Measurements from ENCODE around the gene SKP1.
"Not testable (repeated sequence)": the region's sequence is repeated elsewhere in the genome, so short reads cannot be mapped to it uniquely, and the experiment has no call there.

The SKP1 gene
- 62.1 to 92.3 reads per million in 2 donors for total RNA-seq

DNA sequence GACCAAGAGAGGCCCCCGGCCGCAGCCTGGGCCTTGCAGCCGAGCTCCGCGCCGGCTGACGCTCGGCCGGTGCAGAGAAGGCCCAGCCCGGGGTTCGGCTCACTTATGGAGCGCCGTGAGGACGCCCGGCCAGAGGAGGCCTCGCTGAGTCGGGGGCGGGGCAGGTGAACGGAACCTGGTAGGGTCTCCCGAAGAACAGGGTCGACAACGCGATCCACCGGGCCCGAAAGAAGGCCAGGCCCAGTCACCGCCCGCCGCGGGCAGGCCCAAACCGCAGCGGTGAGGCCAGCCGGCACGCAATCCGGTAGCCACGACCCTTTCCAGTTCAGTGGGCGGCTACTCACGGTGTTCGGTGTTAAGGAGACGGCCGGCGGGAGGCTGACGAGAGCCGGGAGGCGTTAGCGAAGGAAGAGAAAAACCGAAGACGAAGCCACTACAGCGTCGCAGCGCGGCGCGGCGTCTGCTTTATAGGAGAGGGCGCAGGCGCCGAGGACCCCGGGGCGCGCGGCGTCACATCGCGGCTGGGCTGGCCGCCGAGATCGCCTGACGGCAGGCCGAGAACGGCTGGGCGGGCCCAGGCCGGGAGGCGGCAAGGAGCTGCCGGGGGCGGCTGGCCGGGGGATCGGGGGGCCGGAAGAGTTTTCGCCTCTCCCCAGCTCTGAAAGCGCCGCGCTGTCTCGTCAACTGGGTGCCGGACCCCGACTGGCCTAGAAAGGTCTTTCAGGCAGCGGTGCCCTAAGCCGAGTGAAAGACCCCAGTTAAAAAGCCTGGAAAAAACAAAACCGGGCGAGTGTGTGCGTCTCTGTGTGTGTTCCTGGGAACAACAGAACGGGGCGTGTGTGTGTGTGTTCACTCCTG is at the start of gene SKP1:
SKP1 (minus strand) TSS at position 440 of the 858 bp plus-strand sequence. CDS start 2,928 bp downstream, outside the sequence.
- DNase-seq = peak; percentile 71

DNA sequence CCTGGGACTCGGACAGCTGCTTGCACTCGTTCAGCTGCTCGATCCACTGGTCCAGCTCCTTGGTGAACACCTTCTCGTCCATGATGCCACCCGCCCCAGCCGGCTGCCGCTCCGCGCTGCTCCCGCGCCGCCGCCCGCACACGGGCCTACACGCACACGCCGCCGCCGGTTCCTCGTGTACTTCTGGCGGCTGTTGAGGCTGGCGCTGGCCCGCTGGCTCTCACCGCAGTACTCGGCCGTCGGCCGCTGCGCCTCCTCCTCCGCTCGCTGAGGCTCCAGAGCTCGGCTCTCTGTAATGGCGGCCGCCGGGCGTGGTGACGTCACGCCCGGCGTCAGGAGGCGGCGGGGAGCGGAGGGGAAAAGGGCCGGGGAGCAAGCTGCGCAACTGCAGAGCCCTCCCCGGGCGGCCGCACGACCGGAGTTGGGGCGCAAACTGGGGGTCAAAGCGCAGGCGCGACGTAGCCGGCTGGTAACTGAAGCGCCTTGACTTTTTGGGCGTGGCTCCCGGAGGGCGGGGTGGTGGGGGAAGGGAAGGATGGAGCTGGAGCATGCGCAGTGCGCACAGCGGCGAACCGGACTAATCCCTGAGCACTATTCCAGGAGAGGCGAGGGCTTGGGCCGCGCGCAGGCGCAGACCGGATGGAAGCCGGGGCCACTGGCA is 49.2 kb upstream of the SKP1 start, which contains the start of gene PPP2CA:
PPP2CA (minus strand) TSS at position 294 of the 661 bp plus-strand sequence; CDS start at position 82, 212 bp downstream.
- peak; percentile 98 for DNase-seq

DNA sequence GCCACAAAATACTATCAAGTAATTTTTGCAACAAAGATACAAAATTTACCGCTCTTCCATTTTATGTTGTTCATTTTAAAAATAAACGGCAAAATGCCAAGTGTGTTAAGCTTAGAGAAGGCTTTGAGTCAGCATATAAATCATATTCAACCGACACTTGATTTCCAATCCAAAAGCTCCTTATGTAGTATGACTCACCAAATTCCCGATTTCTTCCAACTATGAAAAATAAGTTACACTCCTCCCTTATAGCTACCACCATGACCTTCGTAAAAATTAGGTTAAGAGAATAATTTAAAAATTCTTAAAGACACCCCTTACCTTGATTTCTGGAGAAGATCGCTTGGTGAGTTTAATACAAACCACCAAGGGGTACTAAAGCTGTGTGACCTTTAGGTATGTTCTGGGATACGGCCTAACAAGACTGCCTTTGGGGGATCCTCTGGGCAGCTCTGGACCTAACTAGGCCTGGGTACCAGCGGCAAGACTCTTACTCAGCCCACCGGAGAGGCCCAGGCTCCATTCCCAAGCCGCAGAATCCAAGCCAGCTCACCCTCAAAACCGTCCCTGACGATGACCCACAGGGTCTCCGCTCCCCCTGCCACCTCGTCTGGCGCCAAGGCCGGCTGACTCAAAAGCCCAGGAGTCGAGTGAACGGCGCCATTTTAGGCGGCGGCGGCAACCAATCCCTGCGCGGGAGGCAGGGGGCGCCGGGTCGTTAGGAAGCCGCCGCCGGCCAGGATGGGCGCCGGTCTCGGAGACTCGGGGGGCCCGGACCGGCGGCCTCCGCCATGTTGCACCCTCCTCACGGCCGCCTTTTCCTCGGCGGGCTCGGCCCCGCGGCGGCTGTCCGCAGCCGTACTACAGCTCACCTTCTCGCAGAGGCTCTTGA is 48.4 kb upstream of the SKP1 start:
- DNase-seq = peak; percentile 59

DNA sequence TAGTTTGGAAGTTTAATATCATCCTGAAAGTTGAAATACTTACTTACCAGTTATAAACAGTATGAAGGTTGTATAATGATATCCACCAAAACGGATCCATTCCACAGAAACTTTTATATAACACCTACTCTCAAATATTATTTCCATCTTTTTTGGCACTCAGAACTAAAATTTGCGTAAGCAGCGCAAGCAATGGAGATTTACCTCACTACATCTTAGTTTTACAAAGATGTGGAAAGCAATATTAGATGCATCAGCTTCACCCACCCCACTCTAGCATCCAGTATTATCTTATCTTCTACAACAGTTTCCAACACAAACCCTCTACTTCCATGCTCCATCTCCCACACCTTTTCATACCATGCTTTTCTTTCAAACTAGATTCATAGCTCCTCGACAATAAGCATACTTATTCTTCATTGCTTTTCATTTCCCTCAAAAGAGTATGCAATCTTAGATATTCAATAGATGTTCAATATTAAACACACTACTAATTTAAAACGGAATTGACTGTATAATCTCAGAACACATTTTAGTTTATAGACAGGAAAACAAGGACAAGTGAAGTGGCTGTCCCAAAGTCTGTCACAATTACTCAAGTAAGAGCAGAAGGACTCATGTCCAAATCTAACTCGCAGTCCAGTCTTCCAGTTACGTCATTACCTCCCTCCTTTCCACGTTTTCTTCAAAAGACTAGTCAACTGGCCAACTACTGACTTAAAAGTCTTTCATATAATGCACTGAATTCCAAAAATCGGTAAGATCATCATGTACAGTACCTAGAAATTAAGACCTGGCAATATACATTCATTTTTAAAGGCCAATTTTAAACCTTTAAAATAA is 46.9 kb upstream of the SKP1 start:
- DNase-seq = no peak

DNA sequence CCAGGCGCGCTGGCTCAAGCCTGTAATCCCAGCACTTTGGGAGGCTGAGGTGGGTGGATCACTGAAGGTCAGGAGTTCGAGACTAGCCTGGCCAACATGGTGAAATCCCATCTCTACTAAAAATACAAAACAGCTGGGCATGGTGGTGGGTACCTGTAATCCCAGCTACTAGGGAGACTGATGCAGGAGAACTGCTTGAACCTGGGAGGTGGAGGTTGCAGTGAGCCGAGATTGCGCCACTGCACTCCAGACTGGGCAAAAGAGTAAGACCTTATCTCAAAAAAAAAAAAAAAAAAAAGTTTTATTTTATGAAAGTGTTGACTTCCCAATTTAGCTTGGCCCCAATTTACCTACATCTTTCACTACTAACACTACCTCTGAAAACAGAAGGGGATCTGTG is 44.9 kb upstream of the SKP1 start:
- not testable (repeated sequence) for DNase-seq

DNA sequence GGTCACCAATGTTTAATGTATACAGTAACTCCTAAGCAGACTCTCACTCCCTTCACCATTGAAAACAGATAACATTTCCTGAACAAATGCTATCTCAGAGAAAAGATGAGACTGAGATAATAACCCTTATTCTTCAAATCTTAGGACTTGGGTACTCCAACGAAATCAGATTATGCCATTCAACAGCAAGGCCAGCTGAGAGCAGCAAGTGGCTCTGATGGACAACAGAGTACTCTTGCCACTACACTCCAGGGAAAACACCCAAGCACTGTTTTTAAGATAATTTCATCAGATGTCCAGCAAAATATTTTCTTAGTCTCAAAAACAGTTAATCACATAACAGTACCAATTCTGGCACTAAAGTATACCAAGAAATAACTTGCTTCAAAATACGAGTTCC is 39.0 kb upstream of the SKP1 start:
- DNase-seq = no peak

DNA sequence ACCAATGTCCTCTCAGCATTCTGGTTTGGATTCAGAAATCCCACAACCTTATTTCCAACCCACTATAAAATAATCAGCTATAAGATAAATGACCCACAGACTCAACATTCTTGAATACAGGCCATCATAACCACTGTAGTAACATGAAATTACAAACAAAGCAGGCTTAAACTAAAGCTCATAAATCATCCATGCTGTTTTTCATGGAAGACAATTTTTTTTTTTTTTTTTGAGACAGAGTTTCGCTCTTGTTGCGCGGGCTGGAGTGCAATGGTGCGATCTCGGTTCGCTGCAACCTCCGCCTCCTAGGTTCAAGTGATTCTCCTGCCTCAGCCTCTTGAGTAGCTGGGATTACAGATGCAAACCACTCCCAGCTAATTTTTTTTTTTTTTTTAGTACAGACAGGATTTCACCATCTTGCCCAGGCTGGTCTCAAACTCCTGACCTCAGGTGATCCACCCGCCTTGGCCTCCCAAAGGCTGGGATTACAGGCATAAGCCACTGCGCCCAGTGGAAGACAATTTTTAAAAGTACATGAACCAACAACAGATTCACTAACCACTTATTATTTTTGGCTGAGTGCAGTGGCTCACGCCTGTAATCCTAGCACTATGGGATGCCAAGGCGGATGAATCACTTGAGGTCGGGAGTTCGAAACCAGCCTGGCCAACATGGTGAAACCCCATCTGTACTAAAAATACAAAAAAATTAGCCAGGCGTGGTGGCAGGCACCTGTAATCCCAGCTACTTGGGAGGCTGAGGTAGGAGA is 34.7 kb upstream of the SKP1 start:
- not testable (repeated sequence) for DNase-seq

DNA sequence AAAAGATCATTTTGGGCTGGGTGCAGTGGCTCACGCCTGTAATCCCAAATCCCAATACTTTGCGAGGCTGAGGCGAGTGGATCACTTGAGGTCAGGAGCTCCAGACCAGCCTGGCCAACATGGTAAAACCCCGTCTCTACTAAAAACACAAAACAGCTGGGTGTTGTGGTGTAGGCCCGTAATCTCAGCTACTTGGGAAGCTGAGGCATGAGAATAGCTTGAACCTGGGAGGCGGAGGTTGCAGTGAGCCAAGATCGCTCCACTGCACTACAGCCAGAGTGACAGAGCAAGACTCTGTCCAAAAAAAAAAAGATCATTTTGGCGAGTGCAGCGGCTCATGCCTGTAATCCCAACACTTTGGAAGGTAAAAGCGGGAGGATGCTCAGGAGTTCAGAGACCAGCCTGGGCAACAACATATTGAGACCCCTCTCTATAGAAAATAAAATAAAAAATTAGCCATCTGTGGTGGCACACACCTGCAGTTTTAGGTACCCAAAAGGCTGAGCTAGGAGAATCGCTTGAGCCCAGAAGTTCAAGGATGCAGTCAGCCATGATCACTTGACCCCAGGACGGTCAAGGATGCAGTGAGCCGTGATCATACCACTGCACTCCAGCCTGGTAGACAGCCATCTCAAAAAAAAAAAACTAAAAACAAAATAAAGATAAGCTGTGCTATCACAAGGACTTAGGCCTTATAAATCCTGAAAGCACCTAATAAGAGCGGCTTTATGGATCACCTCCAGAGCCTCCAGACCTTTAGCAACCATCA is 32.9 kb upstream of the SKP1 start:
- no peak for DNase-seq

DNA sequence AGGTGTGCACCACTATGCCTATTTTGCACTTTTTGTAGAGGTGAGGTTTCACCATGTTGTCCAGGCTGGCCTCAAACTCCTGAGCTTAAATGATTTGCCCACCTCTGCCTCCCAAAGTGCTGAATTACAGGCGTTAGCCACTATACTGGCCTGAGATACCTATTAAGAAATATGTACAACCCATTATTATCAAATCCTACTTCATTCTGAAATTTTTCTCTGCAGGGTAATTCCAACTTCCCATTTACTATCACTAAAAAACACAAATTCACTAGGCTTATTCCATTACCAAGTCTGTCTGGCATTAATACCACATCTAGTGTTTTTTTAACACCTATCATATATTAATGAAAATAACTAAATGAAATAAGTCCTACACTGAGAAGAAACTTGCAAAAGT is 30.9 kb upstream of the SKP1 start:
- DNase-seq = no peak

DNA sequence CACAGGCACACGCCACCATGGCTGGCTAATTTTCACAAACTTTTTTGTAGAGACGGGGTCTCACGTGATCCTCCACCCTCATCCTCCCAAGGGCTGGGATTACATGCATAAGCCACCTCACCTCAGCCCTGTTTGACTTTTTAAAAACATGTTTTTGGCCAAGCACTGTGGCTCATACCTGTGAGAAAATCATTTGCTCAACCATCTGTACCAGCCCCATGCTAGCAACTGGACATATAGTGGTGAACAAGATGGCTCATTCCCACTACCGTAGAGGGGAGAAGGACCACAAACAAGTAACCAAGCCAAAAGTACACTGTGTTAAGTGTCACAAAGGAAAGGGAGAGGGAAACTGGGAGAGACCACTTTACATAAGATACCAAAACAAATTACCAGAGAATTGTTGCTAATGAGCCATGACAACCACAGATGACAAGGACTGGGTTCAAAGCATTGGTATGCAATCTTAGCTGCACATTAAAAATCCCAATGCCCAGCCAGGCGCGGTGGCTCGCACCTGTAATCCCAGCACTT is 29.9 kb upstream of the SKP1 start:
- DNase-seq = no peak

DNA sequence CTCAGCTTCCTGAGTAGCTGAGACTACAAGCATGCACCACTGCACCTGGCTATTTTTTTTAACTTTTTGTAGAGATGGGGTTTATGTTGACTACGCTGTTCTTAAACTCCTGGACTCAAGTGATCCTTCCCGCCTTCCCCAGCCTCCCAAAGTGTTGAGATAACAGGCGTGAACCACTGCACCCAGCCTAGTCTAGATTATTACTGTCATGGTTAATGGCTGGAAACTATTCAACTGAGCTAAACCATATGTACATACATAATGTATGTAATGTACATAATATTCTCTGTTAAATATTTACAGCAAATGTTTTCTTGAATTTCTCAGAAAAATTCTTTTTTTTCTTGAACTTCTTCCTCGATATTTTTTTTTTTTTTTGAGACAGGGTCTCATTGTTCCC is 27.8 kb upstream of the SKP1 start:
- no peak for DNase-seq

DNA sequence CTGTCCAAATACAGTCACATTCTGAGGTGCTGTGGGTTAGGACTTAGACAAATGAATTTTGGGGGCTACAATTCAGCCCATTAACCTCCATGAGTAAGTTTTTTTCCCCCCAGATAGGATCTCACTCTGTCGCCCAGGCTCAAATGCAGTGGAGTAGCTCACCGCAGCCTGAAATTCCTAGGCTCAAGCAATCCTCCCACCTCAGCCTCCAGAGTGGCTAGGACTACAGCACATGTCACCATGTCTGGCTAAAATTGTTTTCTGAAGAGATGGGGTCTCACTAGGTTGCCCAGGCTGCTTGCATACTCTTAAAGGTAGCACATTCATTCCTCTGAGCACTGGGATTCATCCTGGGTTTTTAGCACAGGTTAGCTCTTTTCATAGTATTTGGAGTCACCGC is 26.9 kb upstream of the SKP1 start:
- no peak for DNase-seq

DNA sequence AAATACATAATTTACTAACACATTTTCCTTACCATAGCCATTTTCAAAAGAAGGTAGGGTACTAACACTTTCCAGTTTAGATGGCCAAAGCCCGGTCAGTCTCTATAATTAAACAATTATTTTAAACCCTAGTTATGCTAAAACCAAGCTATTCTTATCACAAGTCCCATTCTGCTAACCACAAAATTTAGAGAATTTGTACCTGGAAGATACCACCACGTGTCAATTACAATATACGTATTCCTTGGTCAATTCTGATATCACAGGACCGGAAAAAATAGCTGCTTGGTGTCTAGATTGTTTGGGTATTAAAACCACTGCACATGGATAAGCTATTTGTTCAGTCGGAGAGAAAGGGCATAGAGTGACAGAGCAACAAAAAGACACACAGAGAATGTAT is 18.9 kb upstream of the SKP1 start:
- no peak for DNase-seq

DNA sequence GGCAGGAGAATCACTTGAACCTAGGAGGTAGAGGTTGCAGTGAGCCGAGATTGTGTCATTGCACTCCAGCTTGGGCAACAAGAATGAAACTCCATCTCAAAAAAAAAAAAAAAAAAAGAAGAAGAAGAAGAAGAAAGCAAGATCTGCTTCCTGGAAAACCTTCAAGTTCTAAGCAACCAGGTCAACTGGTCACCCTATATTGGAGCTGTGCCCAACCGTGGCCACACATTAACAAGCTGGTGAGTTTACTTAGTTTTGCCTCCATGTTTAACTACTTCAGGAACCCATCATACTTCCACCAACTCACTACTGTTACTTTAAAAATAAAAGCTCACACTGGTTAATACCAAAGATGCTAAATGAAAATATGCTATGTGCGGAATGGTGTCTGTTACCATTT is 12.3 kb upstream of the SKP1 start:
- no peak for DNase-seq

DNA sequence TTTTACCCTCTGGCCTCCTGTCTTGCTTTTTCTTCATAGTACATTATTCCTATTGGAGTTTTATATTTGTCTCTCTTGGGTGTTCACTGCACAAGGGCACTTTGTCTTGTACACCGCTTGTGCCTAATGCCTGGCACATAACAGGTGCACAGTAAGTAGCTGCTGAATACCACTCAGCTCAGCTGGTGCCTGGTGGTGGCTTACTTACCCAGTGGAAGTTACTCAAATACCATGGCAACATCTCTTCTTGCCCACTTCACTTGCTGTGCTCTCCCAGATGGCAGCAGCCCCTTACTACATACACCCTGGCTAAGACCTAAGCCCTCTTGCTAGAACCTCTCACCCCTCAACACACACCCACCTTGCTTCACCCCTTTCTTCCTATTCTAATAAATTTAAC is 11.3 kb upstream of the SKP1 start:
- no peak for DNase-seq

DNA sequence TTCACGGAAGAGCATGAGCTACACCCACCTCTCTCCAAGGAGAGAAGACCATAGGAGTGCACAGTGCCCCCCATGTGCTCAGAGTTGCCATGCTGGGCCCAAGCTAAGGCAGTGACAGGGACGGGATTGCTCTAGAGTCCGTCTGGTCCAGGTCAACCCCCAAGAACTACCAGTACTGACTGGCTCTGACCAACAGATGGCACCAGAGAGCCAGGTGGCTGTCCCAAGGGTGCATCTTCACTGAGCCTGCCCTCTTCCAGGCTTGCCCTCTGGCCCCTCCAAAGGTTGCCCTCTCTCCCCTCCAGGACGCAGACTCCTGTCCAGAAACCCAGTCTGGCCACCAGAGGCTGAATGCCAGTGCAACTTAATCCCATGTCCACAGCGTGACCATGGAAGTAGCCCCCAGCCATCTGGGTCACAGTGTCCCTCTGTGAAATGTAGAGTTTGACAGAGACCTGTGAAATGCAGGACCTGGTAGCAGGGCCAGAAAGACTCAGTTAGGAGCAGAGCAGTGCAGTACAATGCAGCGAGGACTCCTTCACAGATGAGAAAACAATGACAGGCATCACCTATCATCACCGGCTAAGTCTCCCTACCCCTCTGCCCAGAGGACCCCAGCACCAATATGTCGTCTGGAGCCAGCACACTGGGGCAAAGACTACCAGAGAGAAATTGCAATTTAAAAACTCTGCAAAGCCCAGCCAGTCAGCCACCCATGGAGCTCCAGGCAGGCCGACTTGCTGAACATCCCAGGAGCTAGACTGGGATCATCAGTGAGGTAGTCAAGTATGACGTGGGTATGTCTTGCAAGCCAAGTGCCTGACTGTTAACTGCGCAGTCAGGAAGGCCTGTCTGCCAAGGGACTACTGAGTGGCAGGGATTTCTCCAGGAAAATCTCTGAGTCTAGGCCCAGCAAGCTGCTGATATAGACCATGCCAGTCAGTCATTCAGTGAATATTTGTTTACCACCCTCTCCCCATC is 7.7 kb upstream of the SKP1 start:
- DNase-seq = no peak

DNA sequence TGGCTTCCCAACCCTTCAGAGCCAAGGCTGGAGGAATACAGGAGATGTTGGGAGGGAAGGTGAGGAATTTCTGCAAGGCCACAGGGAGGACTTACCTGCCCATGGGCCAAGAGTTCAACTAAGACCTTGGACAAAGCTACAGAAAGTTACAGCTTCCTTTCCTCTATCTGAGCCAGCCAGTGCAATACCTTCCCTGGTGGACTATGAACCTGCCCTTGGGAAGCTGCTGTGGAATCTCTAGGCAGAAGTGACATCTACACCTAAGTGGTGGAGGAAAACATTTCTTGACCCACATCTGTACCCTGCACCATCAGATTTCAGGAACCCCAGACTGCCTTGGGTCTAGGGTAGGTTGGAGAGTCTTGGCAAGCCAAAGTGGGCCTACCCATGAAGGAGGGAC is 6.7 kb upstream of the SKP1 start:
- DNase-seq = no peak

DNA sequence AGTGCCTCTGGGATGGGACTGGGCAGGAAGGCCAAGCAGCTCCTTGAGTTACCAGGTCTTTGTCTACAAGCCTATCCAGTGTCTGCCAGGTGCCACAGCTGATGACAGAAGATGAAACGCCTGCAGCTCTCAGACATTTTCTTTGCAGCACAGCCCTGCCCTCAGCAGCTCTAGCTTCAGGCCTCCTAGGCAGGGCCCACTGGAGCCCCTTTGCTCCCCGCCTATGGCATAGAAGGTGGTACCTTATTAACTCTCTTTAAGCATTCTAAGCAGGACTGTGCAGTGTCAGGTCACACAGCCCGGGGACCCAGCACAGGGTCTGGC is 1.3 kb upstream of the SKP1 start:
- DNase-seq = no peak
